OCI-LY1 (cell line): ENCODE data around the gene KLHL29.

ENCODE experiments used
- H2AFZ ChIP-seq: fragments of 200-600 bp; sonication (generic), shearing (Covaris generic); 2 replicates; pipeline ENCODE4 v1.6.0; 2014; ENCODE audit warnings: antibody characterized with exemption, mild to moderate bottlenecking, low read length
- H3F3A ChIP-seq: fragments of 200-600 bp; sonication (generic), shearing (Covaris generic); 2 replicates; pipeline ENCODE4 v1.6.0; 2014; ENCODE audit warnings: mild to moderate bottlenecking, antibody characterized with exemption, low read length, moderate library complexity; ENCODE audit not compliant: insufficient read depth
- H3K27ac ChIP-seq: fragments of 200-600 bp; sonication (generic); 2 replicates; pipeline ENCODE4 v1.5.1; 2014; ENCODE audit warnings: low read length, mixed run types, mild to moderate bottlenecking, low read depth; ENCODE audit not compliant: poor library complexity, severe bottlenecking
- H3K27me3 ChIP-seq: fragments of 200-600 bp; sonication (generic); 2 replicates; pipeline ENCODE4 v1.6.0; 2014; ENCODE audit warnings: antibody characterized with exemption, mild to moderate bottlenecking, low read length, moderate library complexity; ENCODE audit not compliant: insufficient read depth
- H3K36me3 ChIP-seq: fragments of 200-600 bp; sonication (generic); 2 replicates; pipeline ENCODE4 v1.6.1; 2014; ENCODE audit warnings: mild to moderate bottlenecking, antibody characterized with exemption, low read length, moderate library complexity, mixed read lengths; ENCODE audit not compliant: insufficient read depth
- H3K4me1 ChIP-seq: fragments of 200-600 bp; sonication (generic); 2 replicates; pipeline ENCODE4 v1.5.1; 2014; ENCODE audit warnings: mild to moderate bottlenecking, low read length, moderate library complexity; ENCODE audit not compliant: insufficient read depth, severe bottlenecking
- H3K4me2 ChIP-seq: fragments of 200-600 bp; sonication (generic), shearing (Covaris generic); 2 replicates; pipeline ENCODE4 v1.6.1; 2014; ENCODE audit warnings: low read length
- H3K4me3 ChIP-seq: fragments of 200-600 bp; sonication (generic); 2 replicates; pipeline ENCODE4 v1.5.1; 2014; ENCODE audit warnings: low read length, low read depth, mild to moderate bottlenecking, mixed read lengths; ENCODE audit not compliant: poor library complexity, severe bottlenecking
- H3K79me2 ChIP-seq: fragments of 200-600 bp; shearing (Covaris generic); 2 replicates; pipeline ENCODE4 v1.6.1; 2016; ENCODE audit warnings: mixed run types, low read length, mixed read lengths; ENCODE audit not compliant: insufficient read depth
- H3K9ac ChIP-seq: fragments of 200-600 bp; sonication (generic), shearing (Covaris generic); 2 replicates; pipeline ENCODE4 v1.6.1; 2014; ENCODE audit warnings: mild to moderate bottlenecking, low read length, mixed read lengths
- H3K9me2 ChIP-seq: fragments of 200-600 bp; sonication (generic), shearing (Covaris generic); 2 replicates; pipeline ENCODE4 v1.6.1; 2014; ENCODE audit warnings: low read depth, mild to moderate bottlenecking, low read length, mixed read lengths
- H3K9me3 ChIP-seq: fragments of 200-600 bp; shearing (Covaris generic); 2 replicates; pipeline ENCODE4 v1.6.1; 2014; ENCODE audit warnings: low read length, mixed read lengths
- H4K20me1 ChIP-seq: fragments of 200-600 bp; sonication (generic), shearing (Covaris generic); 2 replicates; pipeline ENCODE4 v1.6.0; 2016; ENCODE audit warnings: mild to moderate bottlenecking, low read length; ENCODE audit not compliant: insufficient read depth
- CTCF ChIP-seq: fragments of 200-600 bp; sonication (generic), shearing (Covaris generic); IDR thresholded peaks from 2 replicates; pipeline ENCODE4 v1.5.1; 2017; ENCODE audit warnings: mild to moderate bottlenecking, antibody characterized with exemption, low read length, moderate library complexity, mixed read lengths
- EZH2 ChIP-seq: fragments of 200-600 bp; sonication (generic), shearing (Covaris generic); IDR thresholded peaks from 2 replicates; pipeline ENCODE4 v1.8.0; 2017; ENCODE audit warnings: borderline replicate concordance, mixed run types, mild to moderate bottlenecking, antibody characterized with exemption, low read length, moderate library complexity, mixed read lengths

The KLHL29 gene

GRCh38 chr2:23528690-23529089, 143.7 kb downstream of the KLHL29 start:
- Histone ChIP-seq H3K27ac (no peak overlapping the region), H3K27me3 (no peaks in the 10 kb centered on the region; the same call in 1 of the 2 replicates), H3K36me3 (no peaks in the 10 kb centered on the region), H3F3A (no peaks in the 10 kb centered on the region), H3K9me2 (no peaks in the 10 kb centered on the region), H2AFZ (no peak overlapping the region), H3K9ac (no peak overlapping the region), H3K79me2 (no peaks in the 10 kb centered on the region), H4K20me1 (no peaks in the 10 kb centered on the region), H3K9me3 (no peaks in the 10 kb centered on the region), H3K4me2 (no peak overlapping the region), H3K4me1 (no peaks in the 10 kb centered on the region), H3K4me3 (no peak overlapping the region)
- TF ChIP-seq EZH2, result no peak
- no peak for TF ChIP-seq CTCF

DNA sequence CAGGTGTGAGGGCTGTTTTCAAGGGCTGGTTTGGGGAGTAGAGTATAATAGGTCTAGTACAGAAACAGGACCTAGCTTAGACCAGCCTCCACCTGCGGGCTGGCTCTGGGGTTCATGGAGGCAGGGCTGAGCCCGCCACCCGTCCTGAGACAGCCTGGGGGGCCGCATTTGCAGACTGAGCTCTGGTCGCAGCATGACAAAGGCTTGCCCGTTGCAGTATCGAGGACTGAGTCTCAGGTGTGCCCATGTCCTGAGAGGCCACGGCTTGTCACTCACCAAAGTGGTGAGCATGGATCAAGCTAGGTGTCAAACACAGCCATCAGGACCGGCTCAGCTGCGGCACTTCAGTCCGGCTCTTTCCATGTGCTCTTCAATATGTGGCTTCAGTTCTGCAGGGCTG, 144.7 kb downstream of the KLHL29 start:
- Histone ChIP-seq H3K4me2 (no peak overlapping the region), H3K9me2 (no peaks in the 10 kb centered on the region), H3K27me3 (peaks cover 4% of the 10 kb centered on the region; the same call in 1 of the 2 replicates), H3K9ac (no peak overlapping the region), H3K4me3 (no peak overlapping the region), H3K4me1 (no peaks in the 10 kb centered on the region), H3K9me3 (no peaks in the 10 kb centered on the region), H4K20me1 (no peaks in the 10 kb centered on the region), H2AFZ (no peak overlapping the region), H3F3A (no peaks in the 10 kb centered on the region), H3K36me3 (no peaks in the 10 kb centered on the region), H3K27ac (no peak overlapping the region), H3K79me2 (no peaks in the 10 kb centered on the region)
- TF ChIP-seq EZH2 (no peak), CTCF (no peak)

- H3K9me2 ChIP-seq, result no peaks in the 10 kb centered on the region
- H3K9me3 ChIP-seq, result no peaks in the 10 kb centered on the region
- H4K20me1 ChIP-seq, result no peaks in the 10 kb centered on the region
- H3K36me3 ChIP-seq, result no peaks in the 10 kb centered on the region
- peaks cover 5% of the 10 kb centered on the region; the same call in 1 of the 2 replicates for H3K27me3 ChIP-seq
- H3K4me3 ChIP-seq, result no peak overlapping the region
- no peak overlapping the region for H3K4me2 ChIP-seq
- H3K9ac ChIP-seq, result no peak overlapping the region
- no peaks in the 10 kb centered on the region for H3K79me2 ChIP-seq
- H3K4me1 ChIP-seq, result no peaks in the 10 kb centered on the region
- no peak overlapping the region for H3K27ac ChIP-seq
- no peak for TF ChIP-seq CTCF
- no peak for TF ChIP-seq EZH2
- no peak overlapping the region for H2AFZ ChIP-seq
- H3F3A ChIP-seq, result no peaks in the 10 kb centered on the region
Measured at GRCh38 chr2:23530206-23530908, 145.4 kb downstream of the KLHL29 start.
